Stimulated activated naive CD8-positive, alpha-beta T cell treated with anti-CD3 and anti-CD28 coated beads, Interleukin-15, amount 100 ng/mL, for 72 hours (primary cell): ENCODE data around the gene SLC35E2B.

Source experiments
- ATAC-seq: fragments of 150-1000 bp; cut with Tn5 transposase; 2 replicates; pipeline ENCODE4 v1.10.0; 2021; ENCODE audit warnings: mild to moderate bottlenecking, moderate library complexity
- DNase-seq, 2 donors: peaks; one replicate each; pipeline ENCODE4 v3.0.0; 2021 to 2022
- H3K27ac Mint-ChIP-seq, 2 donors: one replicate each; pipeline ENCODE4 v1.8.0; 2022; ENCODE audit warnings: mild to moderate bottlenecking in 2 of 2, mixed read lengths in 2 of 2, moderate library complexity in 2 of 2
- H3K27me3 Mint-ChIP-seq: one replicate; pipeline ENCODE4 v1.8.0; 2022; ENCODE audit warnings: mixed read lengths
- H3K4me1 Mint-ChIP-seq: one replicate; pipeline ENCODE4 v1.8.0; 2022; ENCODE audit warnings: mild to moderate bottlenecking, mixed read lengths
- H3K4me3 Mint-ChIP-seq, 2 donors: one replicate each; pipeline ENCODE4 v1.8.0; 2022; ENCODE audit warnings: mild to moderate bottlenecking in 2 of 2, mixed read lengths in 2 of 2, moderate library complexity in 1 of 2
- H3K9me3 Mint-ChIP-seq, 2 donors: one replicate each; pipeline ENCODE4 v1.8.0; 2022; ENCODE audit warnings: mixed read lengths in 2 of 2

SLC35E2B gene

DNA sequence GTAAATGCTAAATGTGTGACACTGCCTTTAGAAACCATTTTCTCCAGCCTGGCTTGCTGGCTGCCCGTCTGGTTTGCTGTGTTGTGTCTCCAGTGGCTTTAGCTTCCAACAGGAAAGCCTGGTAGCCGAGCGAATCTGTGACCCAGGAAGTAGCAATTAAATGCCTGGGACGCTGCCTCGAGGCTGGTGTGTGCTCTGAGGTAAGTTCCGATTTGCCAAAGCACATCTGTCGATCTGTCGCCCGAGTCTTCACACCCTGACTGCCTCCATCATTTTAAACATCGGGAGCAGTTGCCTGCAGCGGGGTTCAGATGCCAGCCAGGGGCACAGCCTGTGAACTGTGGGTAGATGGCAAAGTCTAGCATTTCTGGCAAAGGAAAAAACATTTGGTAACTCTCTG lies 75.1 kb downstream of the SLC35E2B start:
- peak overlapping the region in 1 of 2 donors; percentile 54 for H3K4me3 Mint-ChIP-seq
- no peaks in the 10 kb centered on the region for H3K27me3 Mint-ChIP-seq
- peak overlapping the region in 1 of 2 donors; percentile 63 for H3K27ac Mint-ChIP-seq
- no peaks in the 10 kb centered on the region for H3K9me3 Mint-ChIP-seq
- ATAC-seq (no peak), DNase-seq (no peak)
- peaks cover 35% of the 10 kb centered on the region for H3K4me1 Mint-ChIP-seq

- no peak for DNase-seq
- Mint-ChIP-seq H3K4me1 (peaks cover 40% of the 10 kb centered on the region), H3K27me3 (no peaks in the 10 kb centered on the region), H3K4me3 (peak overlapping the region; percentile 54 to 84), H3K9me3 (no peaks in the 10 kb centered on the region), H3K27ac (peak overlapping the region in 1 of 2 donors; percentile 19)
- ATAC-seq = no peak
Measured at GRCh38 chr1:1616838-1617237, 75.8 kb downstream of the SLC35E2B start.

GRCh38 chr1:1616045-1616790 lies 76.4 kb downstream of the SLC35E2B start:
- H3K4me3 Mint-ChIP-seq = peak overlapping the region; percentile 54 to 84
- H3K27me3 Mint-ChIP-seq = no peaks in the 10 kb centered on the region

GRCh38 chr1:1615256-1616044 lies 77.1 kb downstream of the SLC35E2B start, which contains the start of gene MIB2:
Gene MIB2, plus strand, starts transcription at chr1:1615500. Its CDS starts 7,953 bp downstream, at chr1:1623453.
- peaks cover 41% of the 10 kb centered on the region for H3K4me1 Mint-ChIP-seq
- ATAC-seq = peak; percentile 91
- H3K27me3 Mint-ChIP-seq = no peaks in the 10 kb centered on the region
- H3K27ac Mint-ChIP-seq = peak within 1 kb of the TSS; percentile 97 to 98
- H3K4me3 Mint-ChIP-seq = peak within 1 kb of the TSS; percentile 88 to 97
- H3K9me3 Mint-ChIP-seq = no peaks in the 10 kb centered on the region
- DNase-seq = peak; percentile 98

More at GRCh38 chr1:1616045-1616790, 76.4 kb downstream of the SLC35E2B start:
- Mint-ChIP-seq H3K27ac (peak overlapping the region in 1 of 2 donors; percentile 88), H3K9me3 (no peaks in the 10 kb centered on the region), H3K4me1 (peaks cover 41% of the 10 kb centered on the region)
- ATAC-seq (peak; percentile 14), DNase-seq (no peak)

- Mint-ChIP-seq H3K4me1 (peaks cover 41% of the 10 kb centered on the region), H3K27me3 (no peaks in the 10 kb centered on the region), H3K27ac (peak overlapping the region; percentile 97), H3K9me3 (no peaks in the 10 kb centered on the region), H3K4me3 (peak overlapping the region; percentile 88 to 97)
- no peak for ATAC-seq
- DNase-seq = no peak
Measured at GRCh38 chr1:1614954-1615255, 77.7 kb downstream of the SLC35E2B start.

GRCh38 chr1:1614204-1614953 lies 78.2 kb downstream of the SLC35E2B start:
- peaks cover 41% of the 10 kb centered on the region for H3K4me1 Mint-ChIP-seq
- no peaks in the 10 kb centered on the region for H3K27me3 Mint-ChIP-seq
- peak overlapping the region; percentile 88 to 97 for H3K4me3 Mint-ChIP-seq
- ATAC-seq (peak; percentile 17), DNase-seq (peak; percentile 64 to 69)
- H3K9me3 Mint-ChIP-seq = no peaks in the 10 kb centered on the region
- H3K27ac Mint-ChIP-seq = peak overlapping the region; percentile 97

DNA sequence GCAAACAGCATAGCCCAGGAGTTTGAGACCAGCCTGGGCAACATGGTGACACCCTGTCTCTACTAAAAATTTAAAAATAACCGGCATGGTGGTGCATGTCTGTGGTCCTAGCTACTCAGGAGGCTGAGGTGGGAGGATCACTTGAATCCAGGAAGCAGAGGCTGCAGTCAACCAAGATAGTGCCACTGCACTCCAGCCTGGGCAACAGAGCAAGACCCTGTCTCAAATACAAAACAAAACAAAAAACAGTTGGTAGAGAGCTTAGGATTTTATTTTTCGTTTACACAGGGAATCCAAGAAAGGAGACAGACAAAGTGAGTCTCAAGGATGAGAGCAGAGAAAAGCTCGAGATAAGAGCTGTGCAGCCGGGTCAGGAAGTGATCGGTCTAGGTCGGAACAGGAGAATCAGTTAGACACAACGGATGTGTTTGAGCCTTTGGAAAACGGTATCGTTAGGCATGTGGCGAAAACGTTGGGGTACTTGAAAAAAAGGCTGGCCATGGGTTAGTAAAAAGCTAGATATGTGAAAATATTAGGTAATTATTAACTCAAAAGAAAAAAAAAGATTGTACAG lies 79.0 kb downstream of the SLC35E2B start:
- no peaks in the 10 kb centered on the region for H3K9me3 Mint-ChIP-seq
- H3K27me3 Mint-ChIP-seq = no peaks in the 10 kb centered on the region
- DNase-seq (no peak), ATAC-seq (no peak)
- H3K4me1 Mint-ChIP-seq = peaks cover 41% of the 10 kb centered on the region
- H3K27ac Mint-ChIP-seq = peak overlapping the region in 1 of 2 donors; percentile 97
- peak overlapping the region; percentile 88 to 97 for H3K4me3 Mint-ChIP-seq

DNA sequence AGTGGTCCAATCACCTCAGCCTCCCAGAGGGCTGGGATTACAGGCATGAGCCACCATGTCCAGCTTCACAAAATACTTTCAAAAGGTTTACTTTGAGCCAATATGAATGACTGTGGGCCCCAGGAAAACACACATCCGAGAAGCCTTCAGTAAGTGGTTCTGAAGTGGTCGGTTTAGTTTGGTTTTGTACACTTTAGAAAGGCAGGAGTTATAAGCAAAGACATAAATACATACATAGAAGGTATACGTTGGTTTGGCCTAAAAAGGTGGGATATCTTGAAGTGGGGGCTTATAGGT lies 80.5 kb downstream of the SLC35E2B start:
- ATAC-seq (no peak), DNase-seq (no peak)
- H3K4me1 Mint-ChIP-seq = peaks cover 41% of the 10 kb centered on the region
- no peaks in the 10 kb centered on the region for H3K27me3 Mint-ChIP-seq
- H3K9me3 Mint-ChIP-seq = no peaks in the 10 kb centered on the region
- no peak overlapping the region for H3K4me3 Mint-ChIP-seq
- no peak overlapping the region for H3K27ac Mint-ChIP-seq

DNA sequence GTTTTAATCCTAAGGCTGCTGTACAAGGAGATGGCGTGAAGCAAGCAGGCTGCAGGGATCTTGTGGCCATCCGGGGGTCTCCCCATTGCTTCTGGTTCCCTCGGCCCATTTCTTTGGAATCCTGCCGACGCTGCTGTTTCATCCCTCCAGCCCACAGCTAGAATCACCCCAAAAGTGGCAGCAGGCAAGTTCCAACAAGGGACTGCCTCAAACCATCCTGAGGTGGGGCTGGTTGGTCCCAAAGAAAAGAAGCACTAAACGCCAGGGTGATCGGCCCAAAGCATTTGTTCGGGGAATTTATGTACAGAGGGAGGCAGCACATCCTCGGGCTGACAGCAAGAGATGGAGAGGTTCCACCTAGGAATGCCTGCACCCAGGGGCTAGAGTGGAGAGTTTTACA lies 81.8 kb downstream of the SLC35E2B start:
- DNase-seq (no peak), ATAC-seq (no peak)
- Mint-ChIP-seq H3K9me3 (no peaks in the 10 kb centered on the region), H3K27ac (no peak overlapping the region), H3K27me3 (no peaks in the 10 kb centered on the region), H3K4me1 (peaks cover 39% of the 10 kb centered on the region), H3K4me3 (no peak overlapping the region)

DNA sequence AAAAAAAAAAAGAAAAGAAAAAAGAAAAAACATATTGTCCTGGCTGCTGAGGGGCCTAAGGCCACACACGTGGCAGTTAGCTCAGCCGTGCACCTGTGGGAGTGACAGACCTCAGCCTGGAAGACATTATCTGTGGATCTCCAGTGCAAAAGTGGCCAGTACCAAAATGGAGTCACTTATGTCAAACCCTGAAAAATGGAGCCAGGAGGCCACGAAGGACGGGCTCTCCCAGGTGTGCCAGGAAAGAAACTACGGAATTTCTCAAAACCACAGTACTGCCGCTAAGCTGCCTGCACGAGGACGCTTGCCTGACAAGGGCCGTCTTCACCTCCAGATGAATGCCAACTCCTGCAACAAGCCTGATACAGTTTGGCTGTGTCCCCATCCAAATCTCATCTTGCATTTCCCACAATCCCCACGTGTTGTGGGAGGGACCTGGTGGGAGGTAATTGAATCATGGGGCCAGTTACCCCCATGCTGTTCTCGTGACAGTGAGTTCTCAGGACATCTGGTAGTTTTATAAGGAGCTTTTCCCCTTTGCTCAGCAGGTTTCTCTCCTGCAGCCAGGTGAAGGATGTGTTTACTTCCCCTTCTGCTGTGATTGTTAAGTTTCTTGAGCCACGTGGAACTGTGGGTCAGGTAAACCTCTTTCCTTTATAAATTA lies 82.6 kb downstream of the SLC35E2B start:
- Mint-ChIP-seq H3K9me3 (no peaks in the 10 kb centered on the region), H3K27me3 (no peaks in the 10 kb centered on the region), H3K4me1 (peaks cover 39% of the 10 kb centered on the region), H3K27ac (no peak overlapping the region), H3K4me3 (no peak overlapping the region)
- no peak for ATAC-seq
- DNase-seq = no peak
